ENCODE results near the gene ATG10. TPM values are rescaled to one million over a fixed set of nuclear protein-coding genes. Genes with fewer than 3 reads are reported as not detected.

Gene ATG10
- total RNA-seq, 6 experiments from 2014 or later = 3.7 to 4.8 (median 4.4) TPM

DNA sequence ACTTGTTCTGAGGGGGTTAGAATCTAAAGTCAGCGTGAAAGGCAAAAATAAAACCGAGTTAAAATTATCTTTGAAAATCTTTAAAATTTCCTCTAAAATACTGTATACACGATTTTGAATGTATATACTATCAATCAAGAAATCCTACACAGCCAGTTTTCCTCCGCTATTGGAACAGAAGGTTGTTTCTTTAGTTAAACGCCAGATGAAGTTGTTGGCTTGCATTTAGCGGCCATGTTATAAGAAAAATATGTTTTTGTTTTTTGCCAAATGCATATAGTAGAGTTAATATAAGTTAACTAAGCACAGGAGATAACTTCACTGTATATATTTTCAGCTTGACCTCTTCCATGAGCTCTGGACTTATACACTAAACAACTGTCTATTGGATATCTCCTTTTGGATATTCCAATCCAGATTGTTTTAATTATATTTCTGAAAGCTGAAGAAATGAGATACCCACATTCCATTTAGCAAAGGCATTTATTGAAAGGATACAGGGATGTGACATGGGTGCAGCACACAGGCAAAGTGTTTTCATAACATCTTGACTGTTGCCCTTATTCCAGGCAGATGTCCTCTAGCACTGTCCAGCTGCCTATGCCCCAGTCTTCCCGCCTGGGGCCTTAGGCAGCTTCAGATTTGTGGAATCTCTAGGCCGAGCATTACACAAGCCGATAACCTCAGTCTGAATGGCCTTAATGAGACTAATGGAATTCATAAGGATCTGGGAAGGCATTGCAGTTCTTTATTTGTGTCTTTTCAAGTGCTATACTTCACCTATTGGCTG, 10.0 kb upstream of the ATG10 start:
- Mint-ChIP-seq H3K9me3 (no peaks in the 10 kb centered on the region), H3K27me3 (ENCODE audit: insufficient read depth) (peaks cover 4% of the 10 kb centered on the region; the same call in 1 of the 2 replicates), H3K36me3 (ENCODE audit: low read depth) (no peaks in the 10 kb centered on the region), H3K4me1 (ENCODE audit: low read depth) (no peaks in the 10 kb centered on the region), H3K4me3 (no peak overlapping the region), H3K27ac (no peak overlapping the region)
- TF ChIP-seq CTCF (IDR thresholded peaks at IDR 0.05) = no peak
- DNase-seq = no peak

GRCh38 chr5:81963544-81963943, 8.3 kb upstream of the ATG10 start:
- Mint-ChIP-seq H3K9me3 (no peaks in the 10 kb centered on the region), H3K4me3 (no peak overlapping the region), H3K27me3 (ENCODE audit: insufficient read depth) (peaks cover 4% of the 10 kb centered on the region; the same call in 1 of the 2 replicates), H3K27ac (no peak overlapping the region), H3K4me1 (ENCODE audit: low read depth) (no peaks in the 10 kb centered on the region), H3K36me3 (ENCODE audit: low read depth) (no peaks in the 10 kb centered on the region)
- no peak for TF ChIP-seq CTCF (IDR thresholded peaks at IDR 0.05)
- no peak for DNase-seq

DNA sequence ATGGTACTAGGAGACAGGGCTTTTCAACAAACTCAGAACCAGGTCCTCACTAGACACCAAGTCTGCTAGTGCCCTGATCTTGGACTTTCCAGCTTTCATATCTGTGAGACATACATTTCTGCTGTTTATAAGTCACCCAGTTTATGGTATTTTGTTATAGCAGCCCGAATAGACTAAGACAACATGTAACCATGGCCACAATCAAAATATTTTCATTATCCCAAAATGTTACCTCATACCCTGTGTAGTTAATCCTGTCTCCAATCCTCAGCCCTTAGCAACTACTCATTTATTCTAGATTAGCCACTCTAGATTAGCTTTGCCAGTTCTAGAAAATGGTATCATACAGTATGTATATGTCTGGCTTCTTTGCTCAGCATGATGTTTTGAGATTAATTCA, 6.3 kb upstream of the ATG10 start:
- peak; percentile 2 for DNase-seq
- H3K4me1 Mint-ChIP-seq (ENCODE audit: low read depth) = 0 out of 2 replicates have a peak, but pooled peaks cover 4% of the 10 kb centered on the region
- TF ChIP-seq CTCF (IDR thresholded peaks at IDR 0.05) = no peak
- no peaks in the 10 kb centered on the region for H3K9me3 Mint-ChIP-seq
- H3K4me3 Mint-ChIP-seq = no peak overlapping the region
- no peaks in the 10 kb centered on the region for H3K36me3 Mint-ChIP-seq (ENCODE audit: low read depth)
- H3K27me3 Mint-ChIP-seq (ENCODE audit: insufficient read depth) = peaks cover 2% of the 10 kb centered on the region; the same call in 1 of the 2 replicates
- H3K27ac Mint-ChIP-seq = no peak overlapping the region

- TF ChIP-seq CTCF (IDR thresholded peaks at IDR 0.05) = no peak
- H3K27me3 Mint-ChIP-seq (ENCODE audit: insufficient read depth) = peaks cover 2% of the 10 kb centered on the region; the same call in 1 of the 2 replicates
- no peak overlapping the region for H3K4me3 Mint-ChIP-seq
- no peaks in the 10 kb centered on the region for H3K9me3 Mint-ChIP-seq
- no peaks in the 10 kb centered on the region for H3K36me3 Mint-ChIP-seq (ENCODE audit: low read depth)
- DNase-seq = no peak
- H3K4me1 Mint-ChIP-seq (ENCODE audit: low read depth) = peaks cover 23% of the 10 kb centered on the region
- H3K27ac Mint-ChIP-seq = no peak overlapping the region
Measured at GRCh38 chr5:81969226-81969625, 2.6 kb upstream of the ATG10 start.

- Mint-ChIP-seq H3K36me3 (ENCODE audit: low read depth) (no peaks in the 10 kb centered on the region), H3K27ac (no peak overlapping the region), H3K4me1 (ENCODE audit: low read depth) (peaks cover 23% of the 10 kb centered on the region), H3K9me3 (no peaks in the 10 kb centered on the region), H3K4me3 (no peak overlapping the region), H3K27me3 (ENCODE audit: insufficient read depth) (peaks cover 2% of the 10 kb centered on the region; the same call in 1 of the 2 replicates)
- no peak for DNase-seq
- TF ChIP-seq CTCF (IDR thresholded peaks at IDR 0.05) = no peak
Measured at GRCh38 chr5:81969912-81970311, 1.9 kb upstream of the ATG10 start.
